ENCODE results near the gene AHR.
A peak's percentile ranks its signal among the peaks of the same experiment; 100 is the strongest.

The AHR gene

GRCh38 chr7:17365775-17366174 is 67.3 kb downstream of the AHR start:
- no peak overlapping the region for H3K4me3 Mint-ChIP-seq
- no peaks in the 10 kb centered on the region for H3K27me3 Mint-ChIP-seq (ENCODE audit: low read depth)
- no peak for TF ChIP-seq CTCF (IDR thresholded peaks at IDR 0.05; ENCODE audit: unreplicated experiment in 3 of 3)
- H3K4me1 Mint-ChIP-seq, result peaks cover 31% of the 10 kb centered on the region
- H3K27ac Mint-ChIP-seq, result no peak overlapping the region
- peaks cover 6% of the 10 kb centered on the region for H3K9me3 Mint-ChIP-seq
- H3K36me3 Mint-ChIP-seq (ENCODE audit: low read depth), result no peaks in the 10 kb centered on the region

- no peak for TF ChIP-seq CTCF (IDR thresholded peaks at IDR 0.05; ENCODE audit: unreplicated experiment in 3 of 3)
- Mint-ChIP-seq H3K36me3 (ENCODE audit: low read depth) (no peaks in the 10 kb centered on the region), H3K4me1 (peaks cover 27% of the 10 kb centered on the region), H3K4me3 (no peak overlapping the region), H3K9me3 (peaks cover 3% of the 10 kb centered on the region), H3K27me3 (ENCODE audit: low read depth) (no peaks in the 10 kb centered on the region), H3K27ac (peak overlapping the region in 2 of 3 experiments; percentile 6 to 26)
Measured at GRCh38 chr7:17367502-17367901, 69.0 kb downstream of the AHR start.

GRCh38 chr7:17368856-17369524 is 70.5 kb downstream of the AHR start:
- Mint-ChIP-seq H3K36me3 (ENCODE audit: low read depth) (no peaks in the 10 kb centered on the region), H3K27me3 (ENCODE audit: low read depth) (no peaks in the 10 kb centered on the region), H3K27ac (peak overlapping the region in 1 of 3 experiments; percentile 88), H3K4me3 (no peak overlapping the region), H3K9me3 (no peaks in the 10 kb centered on the region), H3K4me1 (peaks cover 27% of the 10 kb centered on the region)
- no peak for TF ChIP-seq CTCF (IDR thresholded peaks at IDR 0.05; ENCODE audit: unreplicated experiment in 3 of 3)

GRCh38 chr7:17369691-17370426 is 71.4 kb downstream of the AHR start:
- H3K27ac Mint-ChIP-seq, result peak overlapping the region in 2 of 3 experiments; percentile 86 to 88
- no peaks in the 10 kb centered on the region for H3K27me3 Mint-ChIP-seq (ENCODE audit: low read depth)

GRCh38 chr7:17370901-17371585 is 72.6 kb downstream of the AHR start:
- no peak for TF ChIP-seq CTCF (IDR thresholded peaks at IDR 0.05; ENCODE audit: unreplicated experiment in 3 of 3)
- Mint-ChIP-seq H3K9me3 (no peaks in the 10 kb centered on the region), H3K4me1 (peaks cover 22% of the 10 kb centered on the region), H3K27ac (peak overlapping the region in 2 of 3 experiments; percentile 25 to 88), H3K27me3 (ENCODE audit: low read depth) (no peaks in the 10 kb centered on the region), H3K36me3 (ENCODE audit: low read depth) (no peaks in the 10 kb centered on the region), H3K4me3 (no peak overlapping the region)

More at GRCh38 chr7:17369691-17370426, 71.4 kb downstream of the AHR start:
- Mint-ChIP-seq H3K9me3 (no peaks in the 10 kb centered on the region), H3K4me3 (no peak overlapping the region), H3K36me3 (ENCODE audit: low read depth) (no peaks in the 10 kb centered on the region), H3K4me1 (peaks cover 26% of the 10 kb centered on the region)
- no peak for TF ChIP-seq CTCF (IDR thresholded peaks at IDR 0.05; ENCODE audit: unreplicated experiment in 3 of 3)
